RCC 7860 (cell line): ENCODE data around the gene PODXL2.

Source experiments
- DNase-seq: peaks from one replicate; pipeline ENCODE4 v3.0.0-alpha.2; 2015; ENCODE audit warnings: low spot score
- FAIRE-seq: peaks from 2 replicates; lab custom pipeline; 2012; peaks lifted over from hg19 to GRCh38; lab: Jason Lieb, UNC

PODXL2 gene

GRCh38 chr3:127717357-127718244 lies 88.6 kb downstream of the PODXL2 start:
- no peak for FAIRE-seq
- DNase-seq, result no peak

DNA sequence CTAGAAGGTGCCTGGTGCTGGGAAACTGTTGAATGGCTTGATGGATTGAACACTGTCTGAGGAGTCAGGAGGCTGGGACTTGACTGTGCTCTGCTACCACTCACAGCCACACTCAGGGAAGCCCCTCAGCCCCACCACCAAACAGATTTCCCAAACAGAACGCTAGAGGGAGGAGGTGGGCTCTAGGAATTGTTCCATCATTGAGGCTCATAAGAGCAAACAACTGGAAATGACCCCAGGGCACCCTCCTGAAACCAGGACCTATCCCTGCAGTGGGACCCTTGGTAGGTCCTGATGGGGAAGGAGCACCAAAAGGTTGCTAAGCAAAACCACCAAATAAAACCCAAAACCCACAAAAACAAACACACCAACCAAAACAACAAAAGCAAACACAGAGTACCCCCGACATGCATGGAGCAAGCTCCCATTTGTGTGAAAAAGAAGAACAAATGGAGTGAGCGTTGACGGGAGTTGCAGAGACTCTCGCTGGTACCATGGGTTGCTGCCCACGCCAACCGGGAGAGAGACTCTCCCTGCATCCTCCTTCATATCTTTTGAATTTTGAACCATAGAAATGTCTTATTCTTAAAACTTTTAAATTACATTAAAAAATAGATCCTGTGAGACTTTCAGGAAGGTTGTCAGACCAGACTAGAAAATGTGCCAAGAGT lies 89.4 kb downstream of the PODXL2 start:
- FAIRE-seq (no peak), DNase-seq (no peak)

- DNase-seq, result no peak
- no peak for FAIRE-seq
Observed at GRCh38 chr3:127718916-127719290, 89.9 kb downstream of the PODXL2 start.

GRCh38 chr3:127719369-127719768 lies 90.4 kb downstream of the PODXL2 start:
- DNase-seq, result no peak
- no peak for FAIRE-seq

DNA sequence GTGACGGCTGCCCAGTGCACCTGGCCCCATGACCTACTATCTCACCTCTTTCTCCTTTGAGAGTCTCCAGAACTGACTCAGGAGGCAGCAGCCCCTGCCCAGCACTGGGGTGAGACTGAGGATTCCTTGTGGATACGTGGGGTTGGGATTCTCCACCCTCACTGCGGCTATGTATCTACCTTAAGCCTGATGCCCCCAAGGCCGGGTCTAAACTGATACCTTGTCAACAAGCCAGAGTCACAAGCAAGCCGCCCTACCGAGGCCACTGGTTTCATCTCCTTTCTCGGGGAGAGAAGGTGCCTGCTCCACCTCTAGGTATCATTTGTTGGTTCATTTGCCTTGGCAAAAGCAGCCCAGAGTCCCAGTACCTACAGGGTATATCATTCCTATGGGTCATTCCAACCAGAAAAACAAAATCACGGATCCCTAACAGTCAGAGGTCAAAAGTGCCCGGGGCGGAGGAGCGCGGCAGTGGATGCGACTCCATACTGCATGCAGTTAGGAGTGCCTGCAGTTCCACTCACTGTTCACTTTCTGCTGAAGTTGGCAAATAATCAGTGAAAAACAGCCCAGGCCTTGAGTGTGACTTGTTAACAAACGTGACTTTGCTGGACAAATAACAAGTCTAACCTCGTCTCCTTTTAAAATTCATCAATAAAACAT lies 91.3 kb downstream of the PODXL2 start:
- no peak for DNase-seq
- FAIRE-seq, result no peak

GRCh38 chr3:127720985-127721935 lies 92.3 kb downstream of the PODXL2 start:
- no peak for DNase-seq
- FAIRE-seq, result no peak

- DNase-seq, result no peak
- no peak for FAIRE-seq
Observed at GRCh38 chr3:127722091-127722784, 93.3 kb downstream of the PODXL2 start.
